Measurements from ENCODE around the gene DENND5B.

DNA sequence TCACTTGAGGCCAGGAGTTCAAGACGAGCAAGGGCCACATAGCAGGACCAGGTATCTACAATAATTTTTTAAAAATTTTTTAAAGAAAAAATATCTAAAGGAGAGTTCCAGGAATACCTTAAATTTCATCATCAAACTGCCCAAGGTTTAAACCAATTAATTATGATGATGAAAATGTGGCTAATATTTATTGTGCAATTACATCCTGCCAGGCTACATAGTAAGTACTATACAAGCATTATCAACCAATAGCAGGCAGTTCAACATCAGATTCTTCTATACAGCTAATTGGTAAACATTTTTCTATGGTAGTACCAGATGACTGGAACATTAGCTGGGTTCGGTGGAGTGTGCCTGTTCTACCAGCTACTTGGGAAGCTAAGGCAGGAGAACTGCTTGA lies 24.4 kb downstream of the DENND5B start:
- TF ChIP-seq, protein P1, sequence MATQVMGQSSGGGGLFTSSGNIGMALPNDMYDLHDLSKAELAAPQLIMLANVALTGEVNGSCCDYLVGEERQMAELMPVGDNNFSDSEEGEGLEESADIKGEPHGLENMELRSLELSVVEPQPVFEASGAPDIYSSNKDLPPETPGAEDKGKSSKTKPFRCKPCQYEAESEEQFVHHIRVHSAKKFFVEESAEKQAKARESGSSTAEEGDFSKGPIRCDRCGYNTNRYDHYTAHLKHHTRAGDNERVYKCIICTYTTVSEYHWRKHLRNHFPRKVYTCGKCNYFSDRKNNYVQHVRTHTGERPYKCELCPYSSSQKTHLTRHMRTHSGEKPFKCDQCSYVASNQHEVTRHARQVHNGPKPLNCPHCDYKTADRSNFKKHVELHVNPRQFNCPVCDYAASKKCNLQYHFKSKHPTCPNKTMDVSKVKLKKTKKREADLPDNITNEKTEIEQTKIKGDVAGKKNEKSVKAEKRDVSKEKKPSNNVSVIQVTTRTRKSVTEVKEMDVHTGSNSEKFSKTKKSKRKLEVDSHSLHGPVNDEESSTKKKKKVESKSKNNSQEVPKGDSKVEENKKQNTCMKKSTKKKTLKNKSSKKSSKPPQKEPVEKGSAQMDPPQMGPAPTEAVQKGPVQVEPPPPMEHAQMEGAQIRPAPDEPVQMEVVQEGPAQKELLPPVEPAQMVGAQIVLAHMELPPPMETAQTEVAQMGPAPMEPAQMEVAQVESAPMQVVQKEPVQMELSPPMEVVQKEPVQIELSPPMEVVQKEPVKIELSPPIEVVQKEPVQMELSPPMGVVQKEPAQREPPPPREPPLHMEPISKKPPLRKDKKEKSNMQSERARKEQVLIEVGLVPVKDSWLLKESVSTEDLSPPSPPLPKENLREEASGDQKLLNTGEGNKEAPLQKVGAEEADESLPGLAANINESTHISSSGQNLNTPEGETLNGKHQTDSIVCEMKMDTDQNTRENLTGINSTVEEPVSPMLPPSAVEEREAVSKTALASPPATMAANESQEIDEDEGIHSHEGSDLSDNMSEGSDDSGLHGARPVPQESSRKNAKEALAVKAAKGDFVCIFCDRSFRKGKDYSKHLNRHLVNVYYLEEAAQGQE (tag by site-specific recombination; IDR thresholded peaks at IDR 0.05), result no peak
- no peak for TF ChIP-seq ZBTB8A (tag by site-specific recombination; IDR thresholded peaks at IDR 0.05)

Measured in HEK293 (cell line).